Activated CD4-positive, CD25-positive, alpha-beta regulatory T cell treated with anti-CD3 and anti-CD28 coated beads, Interleukin-2, amount 50 U/mL, for 72 hours (primary cell): ENCODE data around the gene PAX8.
A peak's percentile ranks its signal among the peaks of the same experiment; 100 is the strongest.

Source experiments
- DNase-seq: peaks from one replicate; pipeline ENCODE4 v3.0.0; 2021

The PAX8 gene

GRCh38 chr2:113200736-113201490 is 77.8 kb downstream of the PAX8 start:
- no peak for DNase-seq

GRCh38 chr2:113200236-113200635 is 78.5 kb downstream of the PAX8 start:
- no peak for DNase-seq

GRCh38 chr2:113198790-113199612 is 79.7 kb downstream of the PAX8 start:
- peak; percentile 79 for DNase-seq

GRCh38 chr2:113198048-113198789 is 80.5 kb downstream of the PAX8 start:
- no peak for DNase-seq

GRCh38 chr2:113197347-113198047 is 81.2 kb downstream of the PAX8 start:
- no peak for DNase-seq

- DNase-seq = no peak
Observed at GRCh38 chr2:113196839-113197238, 81.9 kb downstream of the PAX8 start.

GRCh38 chr2:113195923-113196501 is 82.7 kb downstream of the PAX8 start:
- no peak for DNase-seq

- no peak for DNase-seq
Observed at GRCh38 chr2:113192459-113193100, 86.1 kb downstream of the PAX8 start.

GRCh38 chr2:113190871-113191270 is 87.8 kb downstream of the PAX8 start:
- DNase-seq = no peak

GRCh38 chr2:113187771-113188170 is 91.0 kb downstream of the PAX8 start:
- no peak for DNase-seq

GRCh38 chr2:113186433-113186796 is 92.3 kb downstream of the PAX8 start:
- no peak for DNase-seq

GRCh38 chr2:113185664-113186432 is 92.9 kb downstream of the PAX8 start:
- DNase-seq = no peak

- no peak for DNase-seq
Observed at GRCh38 chr2:113184531-113185230, 94.0 kb downstream of the PAX8 start.

- no peak for DNase-seq
Observed at GRCh38 chr2:113183703-113184102, 95.0 kb downstream of the PAX8 start.

- DNase-seq = no peak
Observed at GRCh38 chr2:113183264-113183663, 95.5 kb downstream of the PAX8 start.

- DNase-seq = no peak
Observed at GRCh38 chr2:113182471-113183260, 96.1 kb downstream of the PAX8 start.

- no peak for DNase-seq
Observed at GRCh38 chr2:113181258-113182051, 97.3 kb downstream of the PAX8 start.

GRCh38 chr2:113180131-113180946 is 98.4 kb downstream of the PAX8 start:
- DNase-seq = no peak
